ENCODE data around the gene SPTBN1. TPM values are rescaled to one million over a fixed set of nuclear protein-coding genes. Genes with fewer than 3 reads are reported as not detected.
A peak's percentile ranks its signal among the peaks of the same experiment; 100 is the strongest.

Gene SPTBN1
- total RNA-seq, 1 experiment from 2014 or later, result 171 TPM

DNA sequence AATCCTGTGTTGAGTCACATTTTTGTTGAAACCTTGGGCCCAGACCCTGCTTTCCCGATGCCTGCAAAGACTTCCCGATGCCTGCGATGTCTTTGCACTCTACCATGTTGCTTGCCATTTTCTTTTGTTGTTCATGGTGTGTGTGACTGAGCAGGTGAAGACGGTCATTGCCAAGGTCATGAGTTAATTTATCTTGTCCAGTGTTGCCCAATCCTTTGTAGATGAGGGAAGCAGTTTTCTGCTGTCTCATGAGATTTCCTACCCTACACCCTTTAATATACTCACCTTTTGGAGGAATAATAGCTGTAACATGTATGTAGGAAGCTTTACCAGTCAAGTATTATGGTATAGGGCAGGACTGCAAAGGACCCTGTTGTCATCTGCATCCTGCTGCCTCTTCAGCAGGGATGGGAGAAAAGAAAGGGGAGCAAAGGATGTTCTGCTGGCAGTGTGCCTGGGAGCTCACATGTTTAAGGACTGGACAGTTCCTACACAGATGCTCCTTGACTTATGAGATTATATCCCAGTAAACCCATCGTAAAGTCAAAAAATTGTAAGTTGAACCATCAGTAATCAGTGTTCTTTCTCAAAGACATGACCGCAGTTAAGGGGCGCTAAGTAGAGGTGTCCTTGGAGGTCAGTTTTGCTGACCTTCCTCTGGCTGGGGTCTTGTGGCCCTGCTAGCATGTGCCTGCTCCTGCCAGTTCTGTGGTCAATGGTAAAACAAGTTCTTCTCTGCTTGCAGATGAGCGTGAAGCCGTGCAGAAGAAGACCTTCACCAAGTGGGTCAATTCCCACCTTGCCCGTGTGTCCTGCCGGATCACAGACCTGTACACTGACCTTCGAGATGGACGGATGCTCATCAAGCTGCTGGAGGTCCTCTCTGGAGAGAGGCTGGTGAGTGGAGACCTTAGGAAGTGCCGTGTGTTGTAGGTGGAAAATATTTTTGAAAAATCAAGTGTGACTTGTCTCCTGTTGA lies 142.5 kb downstream of the SPTBN1 start:
- no peak for DNase-seq (ENCODE audit: unreplicated experiment)
- Mint-ChIP-seq H3K27me3 (ENCODE audit: insufficient read depth, unreplicated experiment) (no peaks in the 10 kb centered on the region), H3K9me3 (ENCODE audit: unreplicated experiment) (no peaks in the 10 kb centered on the region), H3K4me1 (ENCODE audit: insufficient read depth, unreplicated experiment) (peaks cover 48% of the 10 kb centered on the region), H3K4me3 (ENCODE audit: unreplicated experiment) (no peak overlapping the region), H3K27ac (ENCODE audit: low read depth, unreplicated experiment) (peak overlapping the region; percentile 80), H3K36me3 (ENCODE audit: insufficient read depth, unreplicated experiment) (peaks cover 24% of the 10 kb centered on the region)
- BruUV-seq (replicated peaks), result no TSS peak
- TF ChIP-seq, protein P1, sequence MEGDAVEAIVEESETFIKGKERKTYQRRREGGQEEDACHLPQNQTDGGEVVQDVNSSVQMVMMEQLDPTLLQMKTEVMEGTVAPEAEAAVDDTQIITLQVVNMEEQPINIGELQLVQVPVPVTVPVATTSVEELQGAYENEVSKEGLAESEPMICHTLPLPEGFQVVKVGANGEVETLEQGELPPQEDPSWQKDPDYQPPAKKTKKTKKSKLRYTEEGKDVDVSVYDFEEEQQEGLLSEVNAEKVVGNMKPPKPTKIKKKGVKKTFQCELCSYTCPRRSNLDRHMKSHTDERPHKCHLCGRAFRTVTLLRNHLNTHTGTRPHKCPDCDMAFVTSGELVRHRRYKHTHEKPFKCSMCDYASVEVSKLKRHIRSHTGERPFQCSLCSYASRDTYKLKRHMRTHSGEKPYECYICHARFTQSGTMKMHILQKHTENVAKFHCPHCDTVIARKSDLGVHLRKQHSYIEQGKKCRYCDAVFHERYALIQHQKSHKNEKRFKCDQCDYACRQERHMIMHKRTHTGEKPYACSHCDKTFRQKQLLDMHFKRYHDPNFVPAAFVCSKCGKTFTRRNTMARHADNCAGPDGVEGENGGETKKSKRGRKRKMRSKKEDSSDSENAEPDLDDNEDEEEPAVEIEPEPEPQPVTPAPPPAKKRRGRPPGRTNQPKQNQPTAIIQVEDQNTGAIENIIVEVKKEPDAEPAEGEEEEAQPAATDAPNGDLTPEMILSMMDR (IDR thresholded peaks at IDR 0.05; ENCODE audit: unreplicated experiment), result no peak
- intact Hi-C loops (cut with micrococcal nuclease), result no loop called here
- ChIA-PET CTCF (interaction anchor here (0.6 to 2.5 kb wide), 10 partner anchors 8 to 936 kb away, joined by 3 to 7 read pairs (median 4); partner anchors contain the start of gene ACYP2), POLR2A (interaction anchor here (0.6 to 4.8 kb wide), 10 partner anchors 8 to 782 kb away, joined by 3 to 80 read pairs (median 14); no protein-coding TSS in a partner anchor)

DNA sequence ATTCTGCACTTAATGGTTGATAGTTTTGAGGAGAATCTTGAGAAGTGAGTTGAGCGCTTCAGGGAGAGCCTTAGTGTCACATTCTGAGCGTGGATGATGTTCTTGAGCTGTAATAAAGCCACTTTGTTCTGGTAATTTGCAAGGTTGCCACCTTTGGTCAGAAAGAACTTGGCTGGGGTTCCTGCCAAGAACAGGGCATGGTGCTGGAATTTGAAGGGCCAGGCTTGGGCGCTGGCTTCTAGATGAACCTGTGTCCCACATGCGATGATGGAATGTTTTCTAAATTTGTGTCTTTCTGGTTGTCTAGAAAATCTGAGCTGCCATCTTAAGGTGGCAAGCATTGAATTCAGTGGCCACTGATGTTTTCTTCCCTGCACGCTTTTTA lies 143.2 kb downstream of the SPTBN1 start:
- Mint-ChIP-seq H3K4me3 (ENCODE audit: unreplicated experiment) (no peak overlapping the region), H3K27me3 (ENCODE audit: insufficient read depth, unreplicated experiment) (no peaks in the 10 kb centered on the region), H3K36me3 (ENCODE audit: insufficient read depth, unreplicated experiment) (peaks cover 23% of the 10 kb centered on the region), H3K27ac (ENCODE audit: low read depth, unreplicated experiment) (peak overlapping the region; percentile 80), H3K4me1 (ENCODE audit: insufficient read depth, unreplicated experiment) (peaks cover 50% of the 10 kb centered on the region), H3K9me3 (ENCODE audit: unreplicated experiment) (no peaks in the 10 kb centered on the region)
- no TSS peak for BruUV-seq (replicated peaks)
- ChIA-PET CTCF (interaction anchor here (0.9 to 2.5 kb wide), 7 partner anchors 9 to 492 kb away, joined by 4 to 7 read pairs (median 5); no protein-coding TSS in a partner anchor), POLR2A (interaction anchor here (0.9 to 4.8 kb wide), 18 partner anchors 9 to 630 kb away, joined by 3 to 80 read pairs (median 4); partner anchors contain the start of gene EML6)
- DNase-seq (ENCODE audit: unreplicated experiment), result no peak
- TF ChIP-seq, protein P1 (IDR thresholded peaks at IDR 0.05; ENCODE audit: unreplicated experiment), result no peak
- intact Hi-C loops (cut with micrococcal nuclease), result no loop called here

DNA sequence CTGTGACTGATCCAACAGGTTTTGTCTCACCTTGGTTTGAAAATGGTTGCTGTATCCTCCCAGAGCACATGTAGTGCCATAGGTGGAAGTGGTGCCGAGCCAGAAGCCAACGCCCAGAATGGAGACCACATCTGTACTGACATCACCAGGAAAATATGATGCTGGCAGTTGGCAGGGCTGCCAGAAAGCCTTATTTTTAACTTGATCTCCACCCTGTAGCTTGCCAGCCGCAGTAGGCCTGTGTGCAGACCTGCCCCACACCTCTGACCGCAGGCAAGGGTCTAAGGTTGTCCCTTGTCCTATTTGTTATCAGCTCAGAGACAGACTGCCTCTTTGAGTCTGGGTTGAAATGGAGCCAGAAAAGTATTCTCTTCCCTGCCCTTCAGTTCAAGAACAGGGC lies 143.8 kb downstream of the SPTBN1 start:
- ChIA-PET POLR2A (interaction anchor here (0.6 to 4.8 kb wide), 21 partner anchors 9 to 630 kb away, joined by 3 to 80 read pairs (median 4); partner anchors contain the start of gene EML6), CTCF (interaction anchor here (0.9 to 2.5 kb wide), 9 partner anchors 9 to 493 kb away, joined by 3 to 8 read pairs (median 4); no protein-coding TSS in a partner anchor)
- intact Hi-C loops (cut with micrococcal nuclease), result loop anchor here (1.0 kb wide), 1 partner anchor 42 kb away; no protein-coding TSS in a partner anchor
- peak overlapping the region; percentile 50 for H3K4me3 Mint-ChIP-seq (ENCODE audit: unreplicated experiment)
- peak overlapping the region; percentile 80 for H3K27ac Mint-ChIP-seq (ENCODE audit: low read depth, unreplicated experiment)
- H3K9me3 Mint-ChIP-seq (ENCODE audit: unreplicated experiment), result no peaks in the 10 kb centered on the region
- H3K36me3 Mint-ChIP-seq (ENCODE audit: insufficient read depth, unreplicated experiment), result peaks cover 19% of the 10 kb centered on the region
- no peaks in the 10 kb centered on the region for H3K27me3 Mint-ChIP-seq (ENCODE audit: insufficient read depth, unreplicated experiment)
- peak; percentile 76 for DNase-seq (ENCODE audit: unreplicated experiment)
- TF ChIP-seq, protein P1 (IDR thresholded peaks at IDR 0.05; ENCODE audit: unreplicated experiment), result no peak
- H3K4me1 Mint-ChIP-seq (ENCODE audit: insufficient read depth, unreplicated experiment), result peaks cover 55% of the 10 kb centered on the region
- BruUV-seq (replicated peaks), result no TSS peak

DNA sequence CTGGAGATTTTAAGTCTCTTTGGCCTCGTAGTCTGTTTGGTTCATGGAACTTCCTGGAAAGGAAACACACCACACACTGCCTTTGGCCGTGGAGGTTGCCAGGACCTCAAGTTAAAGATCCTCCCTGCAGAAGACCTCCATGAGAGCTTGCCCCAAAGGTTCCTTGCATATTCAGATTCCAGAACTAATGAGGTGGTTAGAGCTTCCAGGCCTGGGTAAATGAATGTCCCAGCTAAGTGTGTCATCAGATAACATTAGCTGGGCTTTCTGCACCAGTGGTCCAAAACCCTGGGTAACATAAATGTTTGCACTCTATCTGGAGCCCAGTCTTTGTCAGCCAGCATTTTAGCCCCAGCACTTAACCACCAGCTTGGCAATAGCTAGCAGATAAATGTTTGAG lies 145.2 kb downstream of the SPTBN1 start:
- DNase-seq (ENCODE audit: unreplicated experiment), result no peak
- Mint-ChIP-seq H3K4me3 (ENCODE audit: unreplicated experiment) (no peak overlapping the region), H3K9me3 (ENCODE audit: unreplicated experiment) (no peaks in the 10 kb centered on the region), H3K36me3 (ENCODE audit: insufficient read depth, unreplicated experiment) (peaks cover 5% of the 10 kb centered on the region), H3K27me3 (ENCODE audit: insufficient read depth, unreplicated experiment) (no peaks in the 10 kb centered on the region), H3K27ac (ENCODE audit: low read depth, unreplicated experiment) (no peak overlapping the region), H3K4me1 (ENCODE audit: insufficient read depth, unreplicated experiment) (peaks cover 65% of the 10 kb centered on the region)
- intact Hi-C loops (cut with micrococcal nuclease), result no loop called here
- POLR2A ChIA-PET, result interaction anchor here (0.7 to 4.8 kb wide), 5 partner anchors 11 to 497 kb away, joined by 3 to 80 read pairs (median 34); no protein-coding TSS in a partner anchor
- CTCF ChIA-PET, result interaction anchor here (0.5 to 1.7 kb wide), 3 partner anchors 35 to 103 kb away, joined by 4 to 8 read pairs (median 4); no protein-coding TSS in a partner anchor
- no TSS peak for BruUV-seq (replicated peaks)
- TF ChIP-seq, protein P1 (IDR thresholded peaks at IDR 0.05; ENCODE audit: unreplicated experiment), result no peak
